HEK293 (cell line): ENCODE results near the gene PER1.

Source experiments
- BCL11B ChIP-seq: fragments of 450-650 bp; formaldehyde crosslinking; IDR thresholded peaks from 2 replicates; pipeline ENCODE4 v1.5.1; 2016; ENCODE audit warnings: low read depth, missing biosample characterization, missing genetic modification characterization
- HIC1 ChIP-seq: fragments of 450-650 bp; formaldehyde crosslinking; IDR thresholded peaks from 2 replicates; pipeline ENCODE4 v1.5.1; 2016; ENCODE audit warnings: missing biosample characterization, missing genetic modification characterization
- HOXD13 ChIP-seq: sonication (generic); formaldehyde crosslinking; IDR thresholded peaks from 2 replicates; pipeline ENCODE4 v1.8.0; 2022; ENCODE audit warnings: missing genetic modification reagents, borderline replicate concordance
- INSM2 ChIP-seq: fragments of 450-650 bp; formaldehyde crosslinking; IDR thresholded peaks from 2 replicates; pipeline ENCODE4 v1.5.1; 2016; ENCODE audit warnings: missing biosample characterization, missing genetic modification characterization
- KLF10 ChIP-seq: fragments of 450-650 bp; IDR thresholded peaks from 2 replicates; pipeline ENCODE4 v1.5.1; 2018; ENCODE audit warnings: missing biosample characterization, mild to moderate bottlenecking, missing genetic modification characterization
- KLF17 ChIP-seq: fragments of 450-650 bp; formaldehyde crosslinking; IDR thresholded peaks from 2 replicates; pipeline ENCODE4 v1.5.1; 2016; ENCODE audit warnings: missing biosample characterization, missing genetic modification characterization
- KLF9 ChIP-seq: fragments of 450-650 bp; formaldehyde crosslinking; IDR thresholded peaks from 2 replicates; pipeline ENCODE4 v1.5.1; 2016; ENCODE audit warnings: missing biosample characterization, missing genetic modification characterization, low read depth
- MYNN ChIP-seq: fragments of 450-650 bp; formaldehyde crosslinking; IDR thresholded peaks from 2 replicates; pipeline ENCODE4 v1.5.1; 2016; ENCODE audit warnings: missing biosample characterization, missing genetic modification characterization, borderline replicate concordance
- OSR2 ChIP-seq: fragments of 450-650 bp; formaldehyde crosslinking; IDR thresholded peaks from 2 replicates; pipeline ENCODE4 v1.5.1; 2016; ENCODE audit warnings: missing biosample characterization, missing genetic modification characterization
- PRDM2 ChIP-seq: fragments of 450-650 bp; formaldehyde crosslinking; IDR thresholded peaks from 2 replicates; pipeline ENCODE4 v1.5.1; 2016; ENCODE audit warnings: missing biosample characterization, missing genetic modification characterization, borderline replicate concordance
- SP7 ChIP-seq: fragments of 450-650 bp; formaldehyde crosslinking; IDR thresholded peaks from 2 replicates; pipeline ENCODE4 v1.5.1; 2016; ENCODE audit warnings: missing biosample characterization, missing genetic modification characterization
- TSHZ1 ChIP-seq: fragments of 450-650 bp; formaldehyde crosslinking; IDR thresholded peaks from 2 replicates; pipeline ENCODE4 v1.5.1; 2016; ENCODE audit warnings: missing biosample characterization, missing genetic modification characterization, borderline replicate concordance
- WT1 ChIP-seq: fragments of 450-650 bp; formaldehyde crosslinking; IDR thresholded peaks from 2 replicates; pipeline ENCODE4 v1.5.1; 2016; ENCODE audit warnings: missing biosample characterization, missing genetic modification characterization
- ZBTB48 ChIP-seq: fragments of 450-650 bp; formaldehyde crosslinking; IDR thresholded peaks from 2 replicates; pipeline ENCODE4 v1.5.1; 2016; ENCODE audit warnings: missing biosample characterization, missing genetic modification characterization
- ZBTB49 ChIP-seq: fragments of 450-650 bp; formaldehyde crosslinking; IDR thresholded peaks from 2 replicates; pipeline ENCODE4 v1.5.1; 2016; ENCODE audit warnings: missing biosample characterization, missing genetic modification characterization, low read depth
- ZIC2 ChIP-seq: fragments of 450-650 bp; formaldehyde crosslinking; IDR thresholded peaks from 2 replicates; pipeline ENCODE4 v1.5.1; 2016; ENCODE audit warnings: missing biosample characterization, missing genetic modification characterization
- ZNF121 ChIP-seq: fragments of 450-650 bp; formaldehyde crosslinking; IDR thresholded peaks from 2 replicates; pipeline ENCODE4 v1.5.1; 2016; ENCODE audit warnings: missing biosample characterization, missing genetic modification characterization
- ZNF146 ChIP-seq: fragments of 450-650 bp; formaldehyde crosslinking; IDR thresholded peaks from 2 replicates; pipeline ENCODE4 v1.5.1; 2016; ENCODE audit warnings: missing biosample characterization, missing genetic modification characterization
- ZNF404 ChIP-seq: fragments of 450-650 bp; formaldehyde crosslinking; IDR thresholded peaks from 2 replicates; pipeline ENCODE4 v1.5.1; 2017; ENCODE audit warnings: missing biosample characterization, missing genetic modification characterization
- ZNF48 ChIP-seq: fragments of 450-650 bp; formaldehyde crosslinking; IDR thresholded peaks from 2 replicates; pipeline ENCODE4 v1.5.1; 2016; ENCODE audit warnings: missing biosample characterization, missing genetic modification characterization
- ZNF747 ChIP-seq: fragments of 450-650 bp; formaldehyde crosslinking; IDR thresholded peaks from 2 replicates; pipeline ENCODE4 v1.5.1; 2016; ENCODE audit warnings: missing biosample characterization, missing genetic modification characterization
- ZNF777 ChIP-seq: fragments of 450-650 bp; formaldehyde crosslinking; IDR thresholded peaks from 2 replicates; pipeline ENCODE4 v1.5.1; 2017; ENCODE audit warnings: missing biosample characterization, missing genetic modification characterization, borderline replicate concordance
- ZSCAN23 ChIP-seq: fragments of 450-650 bp; formaldehyde crosslinking; IDR thresholded peaks from 2 replicates; pipeline ENCODE4 v1.5.1; 2016; ENCODE audit warnings: missing biosample characterization, missing genetic modification characterization

PER1 gene

DNA sequence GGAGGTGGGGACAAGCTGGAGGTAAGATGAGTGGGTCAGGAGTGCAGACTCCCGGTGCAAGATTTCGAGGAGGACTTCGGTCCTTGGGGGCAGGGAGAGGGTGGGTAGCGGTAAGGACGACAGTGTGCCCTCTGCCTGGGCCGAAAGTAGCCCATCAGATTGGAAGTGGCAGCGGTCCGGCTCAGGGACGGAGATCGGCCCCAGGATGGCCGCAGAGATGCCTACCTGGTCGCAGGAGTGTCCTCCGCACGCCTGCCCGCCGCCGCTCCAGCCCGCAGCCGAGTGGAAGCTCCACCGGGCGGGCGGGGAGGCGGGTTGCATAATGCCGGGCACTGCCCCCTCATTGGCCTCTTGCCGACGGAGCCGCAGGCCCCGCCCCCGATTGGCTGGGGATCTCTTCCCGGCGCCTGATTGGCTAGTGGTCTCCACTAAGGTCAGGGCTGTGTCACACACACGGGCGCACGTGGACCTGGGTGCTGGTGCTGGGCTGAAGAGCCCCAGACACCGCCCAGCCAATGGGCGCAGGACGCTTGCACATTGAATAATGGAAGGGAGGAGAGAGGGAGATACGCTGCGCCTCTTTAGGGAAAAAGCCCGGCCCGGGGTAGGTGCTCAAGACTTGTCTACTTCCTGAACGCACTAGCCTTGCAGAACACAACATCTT lies at the start of gene PER1 (continued):
- TF ChIP-seq KLF9 (tag by site-specific recombination) = peak; percentile 70
- TF ChIP-seq ZNF404 (tag by site-specific recombination) = no peak
- no peak for TF ChIP-seq ZBTB49 (tag by site-specific recombination)
- TF ChIP-seq ZIC2 (tag by site-specific recombination) = no peak
- no peak for TF ChIP-seq ZBTB48 (tag by site-specific recombination)
- TF ChIP-seq ZSCAN23 (tag by site-specific recombination) = 0 out of 2 replicates have a peak, but pooled peaks have one; percentile 53
- TF ChIP-seq BCL11B (tag by site-specific recombination) = peak; percentile 76; the same call in 1 of the 2 replicates
- TF ChIP-seq ZNF48 (tag by site-specific recombination) = no peak
- TF ChIP-seq PRDM2 (tag by site-specific recombination) = no peak
- TF ChIP-seq ZNF146 (tag by site-specific recombination) = no peak
- TF ChIP-seq WT1 (tag by site-specific recombination) = peak; percentile 63
- TF ChIP-seq ZNF777 (tag by site-specific recombination) = no peak
- TF ChIP-seq OSR2 = no peak
- peak; percentile 96 for TF ChIP-seq HIC1 (tag by site-specific recombination)
- TF ChIP-seq MYNN (tag by site-specific recombination) = no peak
- no peak for TF ChIP-seq TSHZ1 (tag by site-specific recombination)
- TF ChIP-seq ZNF121 (tag by site-specific recombination) = no peak
- TF ChIP-seq KLF17 (tag by site-specific recombination) = peak; percentile 75
- no peak for TF ChIP-seq HOXD13 (CRISPR knock-in tag)
- peak; percentile 76 for TF ChIP-seq SP7 (tag by site-specific recombination)
- peak; percentile 82 for TF ChIP-seq KLF10 (tag by site-specific recombination)
- TF ChIP-seq INSM2 = no peak
- TF ChIP-seq ZNF747 (tag by site-specific recombination) = no peak
